Measurements from ENCODE around the gene C16orf89.

DNA sequence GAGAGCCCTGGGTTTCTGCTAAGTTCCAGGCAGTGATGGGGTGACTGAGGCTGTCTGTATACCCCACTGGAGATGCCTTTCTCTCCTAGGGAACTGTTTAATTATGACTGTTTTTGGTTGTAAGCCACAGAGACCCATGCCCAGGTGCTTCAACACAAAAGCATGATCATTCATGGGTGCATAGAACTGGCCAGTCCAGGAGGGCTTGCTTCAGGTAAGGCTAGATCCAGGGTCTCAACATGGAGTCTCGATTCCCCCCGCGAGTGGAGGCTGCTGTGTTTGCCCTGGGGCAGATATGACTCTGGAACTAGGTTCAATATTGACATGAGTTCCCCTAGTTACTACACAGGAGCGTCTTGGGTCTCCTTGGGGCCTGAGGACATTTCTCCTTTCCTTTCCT lies 49.9 kb downstream of the C16orf89 start:
- no peak for TF ChIP-seq CTCF (IDR thresholded peaks at IDR 0.05)
- no peak for TF ChIP-seq POLR2A (IDR thresholded peaks at IDR 0.05)

Measured in body of pancreas (tissue), 4 donors.